GM19025 (cell line): Measurements from ENCODE around the gene CLEC19A.
"Not testable (repeated sequence)": the region's sequence is repeated elsewhere in the genome, so short reads cannot be mapped to it uniquely, and the experiment has no call there.

Source experiments
- ATAC-seq: cut with Tn5 transposase; IDR thresholded peaks from one replicate; pipeline ENCODE4 v1.9.1; 2021; ENCODE audit warnings: mild to moderate bottlenecking, low read depth, moderate library complexity; ENCODE audit not compliant: unreplicated experiment

Gene CLEC19A

GRCh38 chr16:19316846-19317245, 31.3 kb downstream of the CLEC19A start:
- ATAC-seq, result no peak

- not testable (repeated sequence) for ATAC-seq
Measured at GRCh38 chr16:19321186-19321585, 35.7 kb downstream of the CLEC19A start.

GRCh38 chr16:19323596-19323995, 38.1 kb downstream of the CLEC19A start:
- ATAC-seq, result no peak

- no peak for ATAC-seq
Measured at GRCh38 chr16:19328364-19328763, 42.8 kb downstream of the CLEC19A start.

GRCh38 chr16:19329932-19330331, 44.4 kb downstream of the CLEC19A start:
- no peak for ATAC-seq

- ATAC-seq, result no peak
Measured at GRCh38 chr16:19330841-19331397, 45.4 kb downstream of the CLEC19A start.

GRCh38 chr16:19331794-19332193, 46.3 kb downstream of the CLEC19A start:
- ATAC-seq, result no peak

GRCh38 chr16:19338335-19338734, 52.8 kb downstream of the CLEC19A start:
- ATAC-seq, result no peak

- no peak for ATAC-seq
Measured at GRCh38 chr16:19344224-19344801, 58.8 kb downstream of the CLEC19A start.

GRCh38 chr16:19344980-19345379, 59.4 kb downstream of the CLEC19A start:
- ATAC-seq, result no peak

GRCh38 chr16:19346335-19346922, 60.9 kb downstream of the CLEC19A start:
- no peak for ATAC-seq

- no peak for ATAC-seq
Measured at GRCh38 chr16:19348125-19348524, 62.6 kb downstream of the CLEC19A start.

- no peak for ATAC-seq
Measured at GRCh38 chr16:19348578-19349315, 63.2 kb downstream of the CLEC19A start.

- ATAC-seq, result no peak
Measured at GRCh38 chr16:19354371-19354770, 68.8 kb downstream of the CLEC19A start.

- no peak for ATAC-seq
Measured at GRCh38 chr16:19356024-19356952, 70.8 kb downstream of the CLEC19A start.

- ATAC-seq, result no peak
Measured at GRCh38 chr16:19359556-19359955, 74.0 kb downstream of the CLEC19A start.
